Measurements from ENCODE around the gene CARMIL3. TPM values are rescaled to one million over a fixed set of nuclear protein-coding genes. Genes with fewer than 3 reads are reported as not detected.
A peak's percentile ranks its signal among the peaks of the same experiment; 100 is the strongest.
"Not testable (repeated sequence)": the region's sequence is repeated elsewhere in the genome, so short reads cannot be mapped to it uniquely, and the experiment has no call there.

Gene CARMIL3
- total and polyA plus RNA-seq, 2 of the 8 experiments (the other 6 are each of a cell fraction or from before 2014, with no cell fraction given), result 6.0 to 9.0 TPM

DNA sequence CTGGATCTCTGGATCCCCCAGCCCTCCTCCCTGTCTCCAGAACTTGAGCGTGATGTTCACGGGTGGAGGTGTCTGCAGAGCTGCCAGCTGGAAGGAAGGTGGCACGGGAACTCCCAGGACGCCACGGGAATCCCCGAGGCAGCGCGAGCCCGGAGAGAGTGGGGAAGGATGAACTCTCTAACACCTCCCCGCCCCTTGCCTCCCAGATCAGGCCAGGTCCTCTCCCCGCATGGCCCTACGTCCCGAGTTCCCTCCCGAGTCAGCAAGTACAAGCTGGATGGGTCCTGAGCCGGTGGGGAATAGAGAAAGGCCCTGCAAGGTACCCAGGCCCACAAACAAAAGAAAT lies 45.4 kb upstream of the CARMIL3 start:
- H3K79me2 ChIP-seq (ENCODE audit: control insufficient read depth in 1 of 2, insufficient read depth in 2 of 2, low read length in 2 of 2); H4K91ac ChIP-seq (replicated peaks; ENCODE audit: insufficient read length, low read length); H2AFZ ChIP-seq (ENCODE audit: low read length); H3K27me3 ChIP-seq (replicated peaks in 1 of 4; ENCODE audit: control insufficient read depth in 3 of 4, extremely low read depth in 1 of 4, insufficient read depth in 3 of 4, low read length in 3 of 4); H3K18ac ChIP-seq (ENCODE audit: extremely low read depth, low read length); H4K8ac ChIP-seq (ENCODE audit: extremely low read depth, insufficient read depth, low read length); H3K79me1 ChIP-seq (ENCODE audit: low read depth, low read length); FAIRE-seq; H3K4ac ChIP-seq (replicated peaks; ENCODE audit: insufficient read length, low read depth, low read length); H4K5ac ChIP-seq (ENCODE audit: insufficient read length, low read depth, low read length); H3K9ac ChIP-seq (replicated peaks in 1 of 4; ENCODE audit: extremely low read depth in 1 of 4, low read depth in 3 of 4, low read length in 3 of 4); H3K9me3 ChIP-seq (ENCODE audit: insufficient read depth in 2 of 2, low read depth in 1 of 2, low read length in 1 of 2); H2BK15ac ChIP-seq (ENCODE audit: low read length); POLR2A ChIA-PET (ENCODE audit: partially characterized antibody); H3K14ac ChIP-seq (ENCODE audit: insufficient read length); H2BK5ac ChIP-seq (ENCODE audit: low read depth, low read length); CTCF ChIA-PET (ENCODE audit: partially characterized antibody); H3K23ac ChIP-seq (ENCODE audit: insufficient read length); H3K23me2 ChIP-seq (ENCODE audit: low read depth, low read length); H2BK20ac ChIP-seq (ENCODE audit: low read length); H4K20me1 ChIP-seq (replicated peaks in 1 of 2; ENCODE audit: control insufficient read depth in 1 of 2, insufficient read depth in 2 of 2, low read length in 2 of 2); H3K36me3 ChIP-seq (ENCODE audit: control insufficient read depth in 2 of 4, insufficient read depth in 4 of 4, low read length in 3 of 4); H3K56ac ChIP-seq (replicated peaks; ENCODE audit: insufficient read length, low read depth, low read length); H2BK12ac ChIP-seq (ENCODE audit: low read depth, low read length); DNase-seq (ENCODE audit: low read depth in 1 of 2, low spot score in 2 of 2); H3K27ac ChIP-seq (ENCODE audit: low read depth, low read length); H3K4me1 ChIP-seq (replicated peaks in 1 of 4; ENCODE audit: control insufficient read depth in 3 of 4, insufficient read depth in 4 of 4, low read length in 3 of 4); H2AK5ac ChIP-seq (ENCODE audit: low read depth, low read length); H2BK120ac ChIP-seq (replicated peaks; ENCODE audit: low read depth, low read length): not testable (repeated sequence)
- Histone ChIP-seq H3K4me2 (ENCODE audit: insufficient read depth in 1 of 2, low read depth in 2 of 2, low read length in 2 of 2) (peak overlapping the region; percentile 56 to 62), H3K4me3 (ENCODE audit: extremely low read depth in 1 of 4, insufficient read depth in 2 of 4, low read depth in 3 of 4, low read length in 4 of 4) (peak overlapping the region in 2 of 4 experiments; percentile 36 to 55; a peak in 3 of 8 replicates)
- WGBS, 2 experiments (ENCODE audit: extremely low coverage in 1 of 2, insufficient coverage in 1 of 2, insufficient read length in 1 of 2, insufficient replicate concordance in 2 of 2, low coverage in 1 of 2, low lambda C conversion rate in 2 of 2, missing lambda C conversion rate in 1 of 2), result 27% methylated on average over 7 of the region's 15 CpGs; no CpG with 5 or more reads in 1 of the 2 experiments

Measured in H1 (cell line).